HG03457 (cell line): Measurements from ENCODE around the gene DIPK2B.

Experiments used
- ATAC-seq: cut with Tn5 transposase; IDR thresholded peaks from one replicate; pipeline ENCODE4 v1.9.1; 2021; ENCODE audit warnings: moderate number of reproducible peaks; ENCODE audit not compliant: unreplicated experiment

Gene DIPK2B

DNA sequence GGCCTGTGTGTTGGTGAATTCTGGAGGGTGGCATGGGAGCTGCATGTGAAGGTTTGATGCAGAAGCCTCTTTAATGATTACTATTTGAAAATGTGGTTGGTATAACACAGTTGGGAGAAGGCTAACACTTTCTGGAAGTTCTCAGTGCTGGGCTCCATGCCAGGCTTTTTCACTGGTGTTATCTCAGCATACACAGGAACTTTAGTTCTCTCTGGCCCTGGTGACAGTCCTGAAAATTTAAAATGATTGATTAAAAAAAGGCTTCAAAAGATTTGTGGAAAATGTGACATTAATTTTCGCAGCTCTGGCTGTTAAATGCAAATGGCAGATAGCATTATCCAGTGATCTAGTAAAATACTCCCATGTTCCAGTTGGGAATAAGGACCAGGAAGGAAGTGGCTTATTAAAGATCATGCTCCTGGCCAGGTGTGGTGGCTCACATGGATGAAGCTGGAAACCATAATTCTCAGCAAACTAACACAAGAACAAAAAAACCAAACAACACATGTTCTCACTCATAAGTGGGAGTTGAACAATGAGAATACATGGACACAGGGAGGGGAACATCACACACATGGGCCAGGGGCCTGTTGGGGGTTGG, 36.6 kb downstream of the DIPK2B start:
- ATAC-seq = no peak

GRCh38 chrX:45157647-45158046, 43.0 kb downstream of the DIPK2B start:
- ATAC-seq = no peak

DNA sequence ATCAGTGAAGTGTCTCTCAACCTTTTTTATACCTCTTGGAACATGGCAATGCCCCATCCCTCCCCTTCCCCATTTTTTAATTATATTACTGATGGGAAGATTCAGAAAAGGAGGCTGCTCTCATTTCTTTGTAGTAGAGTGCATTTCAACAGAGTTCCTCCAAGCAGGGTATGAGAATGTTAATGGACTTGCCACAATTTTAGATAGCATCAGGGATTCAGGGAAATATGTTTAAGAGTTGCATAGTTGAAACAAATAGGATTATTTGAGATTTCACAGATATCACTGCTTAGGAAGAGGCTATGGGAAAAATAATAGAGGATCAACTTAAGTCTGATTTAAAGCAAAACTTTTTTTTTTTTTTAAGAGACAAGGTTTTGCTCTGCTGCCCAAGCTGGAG, 46.2 kb downstream of the DIPK2B start:
- ATAC-seq = no peak

DNA sequence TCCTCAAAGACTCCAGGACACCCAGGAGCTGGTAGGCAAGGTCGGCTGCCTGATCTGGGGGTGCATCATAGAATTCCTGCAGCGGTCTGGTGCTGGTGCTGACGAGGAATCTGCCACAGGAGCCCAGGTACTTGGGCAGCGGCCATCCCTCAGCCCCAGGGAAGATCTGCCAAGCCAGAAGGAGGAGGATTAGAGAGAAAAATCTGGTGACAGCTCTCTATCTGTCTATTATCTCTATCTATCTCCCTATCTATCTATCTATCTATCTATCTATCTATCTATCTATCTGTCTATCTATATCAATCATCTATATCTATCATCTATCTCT, 46.7 kb downstream of the DIPK2B start:
- no peak for ATAC-seq
